Epidermal melanocyte (primary cell): ENCODE results near the gene DSCAM.
"Not testable (repeated sequence)": the region's sequence is repeated elsewhere in the genome, so short reads cannot be mapped to it uniquely, and the experiment has no call there.

Source experiments
- DNase-seq: peaks from one replicate; pipeline ENCODE4 v3.0.0; 2011; ENCODE audit warnings: low spot score; ENCODE audit not compliant: insufficient read length

Gene DSCAM

DNA sequence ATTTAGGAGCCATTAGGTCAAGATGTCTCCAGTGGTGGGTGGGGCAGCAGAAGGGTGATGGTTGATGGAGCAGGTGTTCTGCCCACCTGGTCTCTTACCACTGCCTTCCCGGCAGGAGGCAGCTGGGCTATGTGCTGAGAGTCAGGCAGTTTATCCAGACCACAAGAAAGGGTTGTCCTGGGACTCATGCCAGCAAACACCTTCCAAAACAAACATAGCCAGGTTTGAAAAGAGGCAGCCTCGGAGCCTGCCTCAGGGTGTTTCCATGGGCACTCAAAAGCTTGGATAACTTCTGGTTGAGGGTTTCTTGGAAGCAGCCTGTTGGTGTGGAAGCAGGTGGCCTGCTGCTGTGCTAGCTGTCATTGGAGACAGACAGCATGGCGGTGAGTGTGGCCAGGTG is 792.6 kb downstream of the DSCAM start:
- no peak for DNase-seq

DNA sequence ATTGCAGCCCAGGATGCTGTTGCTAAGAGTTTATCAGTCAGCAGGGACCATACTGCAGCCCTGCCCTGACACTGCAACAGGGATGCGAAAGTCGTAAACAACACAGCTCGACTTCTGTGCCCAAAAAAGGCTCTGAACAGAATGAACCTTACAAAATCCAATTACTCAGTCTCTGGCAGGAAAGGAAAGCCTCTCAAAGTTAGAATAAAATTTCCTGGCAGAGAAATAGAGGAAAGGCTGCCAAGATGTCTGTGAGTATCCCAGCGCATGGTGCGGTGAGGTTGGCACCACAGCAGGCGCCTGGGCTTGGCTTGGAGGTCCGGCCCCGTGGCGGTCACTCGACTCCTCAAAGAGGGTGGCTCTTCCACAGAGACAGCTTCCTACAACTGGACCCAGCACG is 794.0 kb downstream of the DSCAM start:
- DNase-seq: no peak

DNA sequence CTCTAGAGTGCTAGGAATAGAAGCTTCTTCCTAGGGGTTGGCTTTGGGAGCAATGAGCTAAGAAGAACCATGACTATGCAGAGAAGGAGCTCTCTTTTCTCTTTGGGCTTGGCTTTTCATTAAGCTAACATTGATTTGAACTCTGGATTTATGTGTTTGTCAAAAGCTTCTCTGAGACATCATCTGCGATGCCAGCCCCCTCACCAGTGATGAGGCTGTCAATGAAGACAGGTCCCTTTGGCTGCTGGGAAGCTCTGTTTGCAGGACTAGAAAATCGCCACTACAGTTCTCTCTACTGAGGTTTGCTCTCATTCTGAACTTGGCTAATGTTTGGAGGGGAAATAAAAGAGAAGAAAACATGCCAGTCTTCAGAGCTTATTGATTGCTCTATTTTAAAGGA is 794.7 kb downstream of the DSCAM start:
- DNase-seq: no peak

DNA sequence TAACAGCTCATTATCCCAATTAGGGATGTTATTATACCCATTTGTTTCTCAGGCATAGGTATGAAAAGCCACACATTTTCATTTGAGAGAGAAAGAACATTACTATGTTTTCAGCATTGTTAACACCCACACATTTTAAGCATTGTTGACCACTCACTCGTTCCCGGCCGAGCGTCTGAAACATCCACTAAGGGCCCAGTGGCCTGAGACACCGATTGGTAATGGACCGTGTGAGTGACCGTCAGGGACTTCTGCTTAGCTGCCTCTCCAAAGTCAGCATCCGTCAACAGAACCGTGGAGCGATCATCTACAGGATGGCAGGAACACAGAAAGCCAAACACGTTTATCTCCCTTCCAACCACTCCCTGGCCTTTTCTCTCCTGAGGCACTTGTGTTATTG is 795.2 kb downstream of the DSCAM start:
- no peak for DNase-seq

DNA sequence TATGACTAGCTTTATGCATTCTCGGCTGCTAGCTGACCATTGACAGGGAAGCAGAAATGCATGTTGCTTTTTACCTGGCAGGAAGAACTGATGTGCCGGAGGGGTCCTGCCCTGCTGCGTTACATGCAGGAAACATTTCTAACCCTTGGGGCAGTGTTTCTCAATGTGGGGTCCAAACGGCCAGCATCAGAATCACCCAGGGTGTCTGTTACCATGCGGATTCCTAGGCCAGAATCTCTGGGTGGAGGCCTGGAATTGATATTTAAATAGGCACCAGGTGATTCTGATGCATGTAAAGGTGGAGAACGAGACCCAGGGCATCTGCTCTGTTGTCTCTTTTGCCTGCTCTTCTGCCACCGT is 797.0 kb downstream of the DSCAM start:
- no peak for DNase-seq

DNA sequence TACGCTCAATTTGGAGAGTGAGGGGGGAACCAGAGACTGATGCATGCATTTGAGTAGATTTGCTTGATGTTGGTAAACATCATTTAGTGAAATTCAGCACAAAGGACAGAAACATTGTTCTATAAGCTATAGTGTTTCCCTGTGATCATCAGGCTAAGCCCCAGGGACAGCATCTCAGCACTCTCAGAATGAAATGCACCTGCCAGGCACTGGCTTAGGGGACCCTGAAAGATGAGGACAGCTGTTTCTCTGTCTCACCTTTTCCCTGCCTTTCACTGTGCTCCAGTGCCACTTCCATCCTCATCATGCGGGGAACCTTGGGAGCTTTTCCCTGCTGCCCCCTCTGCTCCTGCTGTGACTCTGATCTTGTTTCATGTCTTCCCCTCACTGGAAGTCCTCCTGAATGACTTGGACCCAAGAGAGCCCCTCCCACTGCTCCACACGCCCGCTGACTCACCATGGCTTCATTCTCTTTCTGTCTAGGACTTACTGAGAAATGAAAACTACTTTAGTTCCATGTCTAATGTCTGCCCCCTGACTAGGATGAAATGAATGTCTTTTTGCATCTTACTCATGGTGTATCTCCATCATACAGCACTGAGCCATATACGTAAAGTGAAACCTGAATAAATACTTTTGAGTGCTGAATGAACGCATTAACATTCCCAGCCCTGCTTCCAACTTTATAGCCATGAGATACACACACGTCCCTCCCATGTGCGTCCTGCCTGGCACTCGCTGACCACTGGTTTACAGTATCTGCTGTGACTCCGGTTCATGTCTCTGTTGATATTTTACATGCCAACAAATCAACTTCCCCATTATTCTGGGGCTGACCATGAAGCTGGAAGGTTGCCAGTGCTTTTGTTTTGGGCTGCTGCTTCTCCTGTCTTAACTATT is 797.7 kb downstream of the DSCAM start:
- DNase-seq: no peak

DNA sequence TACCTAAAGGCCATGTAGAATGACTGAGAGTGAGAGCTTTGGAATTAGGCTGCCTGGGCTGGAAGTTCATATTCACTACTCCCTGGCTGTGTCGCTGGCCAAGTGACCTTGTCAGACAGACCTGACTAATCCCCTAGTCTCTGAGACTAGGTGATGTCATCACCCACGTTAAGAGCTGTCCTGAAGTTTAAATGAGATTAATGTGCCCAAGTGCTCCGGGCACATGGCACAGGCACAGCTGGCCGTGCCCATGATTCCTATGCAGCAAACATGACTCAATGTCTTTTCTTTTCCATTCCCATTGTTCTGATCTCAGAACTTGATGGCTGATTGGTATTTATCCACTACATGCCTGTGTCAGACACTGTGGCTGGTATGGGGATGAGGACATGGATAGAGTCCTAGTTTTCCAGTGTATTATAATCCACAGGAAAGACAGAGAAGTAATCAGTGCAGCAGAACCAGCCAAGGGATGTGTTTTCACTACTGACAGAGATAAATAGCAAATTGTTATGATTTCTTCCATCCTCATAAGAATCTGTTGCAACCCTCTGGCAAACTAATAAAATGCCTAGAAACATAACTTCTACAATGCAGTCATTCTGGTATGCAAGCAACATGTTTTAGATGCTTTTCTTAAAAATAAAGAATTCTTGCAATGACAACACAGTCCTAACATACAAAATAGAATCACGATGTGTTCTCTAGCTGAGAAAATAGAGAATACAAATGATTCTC is 798.8 kb downstream of the DSCAM start:
- no peak for DNase-seq

DNA sequence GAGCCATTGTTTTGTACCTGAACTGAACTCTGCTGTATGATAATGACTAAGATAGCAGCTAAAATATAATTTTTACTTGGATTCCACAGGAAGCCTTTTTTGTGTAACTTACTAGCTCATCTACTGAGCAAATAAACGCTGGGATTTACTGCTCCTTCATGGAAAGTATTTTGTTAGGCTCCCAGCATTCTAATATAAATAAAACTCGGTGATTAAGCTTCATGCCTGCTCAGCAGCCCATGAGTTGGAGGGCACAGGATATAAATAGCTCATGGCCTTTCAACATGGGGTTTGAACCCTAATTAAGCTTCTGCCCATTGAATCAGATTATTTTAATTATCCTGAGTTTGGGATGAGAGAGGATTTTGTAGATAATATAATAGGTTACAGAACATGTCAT is 799.7 kb downstream of the DSCAM start:
- no peak for DNase-seq

DNA sequence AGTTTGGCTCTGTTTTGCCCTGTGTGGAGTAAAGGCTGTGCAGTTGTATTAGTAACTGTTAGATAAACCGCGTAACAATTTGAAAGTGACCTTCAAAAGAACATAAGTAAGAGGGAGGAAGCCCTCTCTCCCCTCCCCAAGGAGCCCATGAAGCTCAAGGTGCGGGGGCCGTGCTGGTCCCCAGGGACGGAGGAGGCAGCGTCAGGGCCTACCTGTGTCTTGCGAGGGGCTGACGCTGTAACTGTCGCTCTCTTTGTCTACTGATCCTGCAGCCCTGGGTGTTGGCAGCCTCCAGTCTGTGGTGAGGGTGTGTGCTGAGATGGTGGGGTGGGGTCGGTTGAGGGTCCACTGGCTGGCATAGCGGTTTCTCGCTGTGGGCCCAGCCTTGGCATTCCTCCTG is 803.1 kb downstream of the DSCAM start:
- no peak for DNase-seq

- DNase-seq: no peak
Measured at GRCh38 chr21:40043423-40043822, 803.5 kb downstream of the DSCAM start.

DNA sequence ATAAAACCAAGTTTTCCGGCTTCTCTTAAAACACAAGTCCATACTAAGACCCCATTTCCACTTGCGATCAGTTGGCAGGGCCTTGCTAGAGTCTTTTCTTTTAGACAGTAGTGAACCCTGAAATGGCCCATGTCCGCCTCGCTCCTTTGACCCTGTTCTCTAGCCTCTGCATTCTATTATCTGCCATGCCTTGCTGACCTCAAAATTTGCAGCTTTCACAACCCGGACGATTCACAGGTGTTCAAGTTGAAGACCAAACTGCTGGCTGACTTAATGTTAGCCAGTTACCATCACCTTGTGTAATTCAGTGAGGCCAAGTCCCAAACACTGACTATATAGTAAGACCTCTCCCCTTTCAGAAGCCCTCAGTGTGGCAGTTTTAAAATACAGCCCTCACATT is 805.5 kb downstream of the DSCAM start:
- no peak for DNase-seq

- DNase-seq: not testable (repeated sequence)
Measured at GRCh38 chr21:40033156-40033782, 813.7 kb downstream of the DSCAM start.

- no peak for DNase-seq
Measured at GRCh38 chr21:40029888-40030287, 817.1 kb downstream of the DSCAM start.

- DNase-seq: not testable (repeated sequence)
Measured at GRCh38 chr21:40028393-40028792, 818.6 kb downstream of the DSCAM start.

GRCh38 chr21:40021558-40022351 is 825.2 kb downstream of the DSCAM start:
- DNase-seq: no peak

GRCh38 chr21:40020651-40021050 is 826.3 kb downstream of the DSCAM start:
- no peak for DNase-seq

GRCh38 chr21:40018871-40019475 is 828.0 kb downstream of the DSCAM start:
- DNase-seq: no peak

DNA sequence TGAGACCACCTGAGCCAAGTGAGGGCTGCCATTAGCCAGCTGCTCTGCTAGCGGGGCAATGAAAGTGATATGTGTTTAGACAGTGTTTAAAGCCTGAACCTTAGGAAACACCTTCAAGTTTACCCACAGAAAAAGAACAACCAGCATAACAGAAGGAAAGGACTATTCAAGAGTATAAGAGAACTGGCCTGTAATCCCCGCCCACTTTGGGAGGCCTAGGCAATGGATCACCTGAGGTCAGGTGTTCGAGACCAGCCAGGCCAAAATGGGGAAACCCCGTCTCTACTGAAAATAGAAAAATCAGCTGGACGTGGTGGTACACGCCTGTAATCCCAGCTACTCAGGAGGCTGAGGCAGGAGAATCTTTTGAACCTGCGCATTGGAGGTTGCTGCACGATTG is 830.3 kb downstream of the DSCAM start:
- DNase-seq: no peak

DNA sequence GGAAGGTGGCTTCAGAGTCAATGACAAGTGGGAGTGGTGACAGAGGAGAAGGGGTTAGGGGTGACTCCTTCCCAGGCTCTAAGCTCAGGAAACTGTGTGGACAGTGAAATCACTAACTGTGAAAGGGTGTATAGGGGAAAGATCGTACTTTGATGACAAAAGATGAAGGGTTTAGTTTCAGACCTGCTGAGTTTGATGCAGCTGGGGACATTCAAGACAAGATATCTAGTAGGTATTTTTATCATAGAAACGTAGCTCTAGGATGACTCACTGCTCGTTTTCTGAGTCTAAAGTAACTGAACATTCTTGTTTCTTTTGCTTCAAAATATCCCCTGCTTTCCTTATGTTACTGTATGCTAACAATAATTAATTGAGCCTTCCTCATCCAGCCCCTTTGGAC is 830.7 kb downstream of the DSCAM start:
- DNase-seq: no peak

DNA sequence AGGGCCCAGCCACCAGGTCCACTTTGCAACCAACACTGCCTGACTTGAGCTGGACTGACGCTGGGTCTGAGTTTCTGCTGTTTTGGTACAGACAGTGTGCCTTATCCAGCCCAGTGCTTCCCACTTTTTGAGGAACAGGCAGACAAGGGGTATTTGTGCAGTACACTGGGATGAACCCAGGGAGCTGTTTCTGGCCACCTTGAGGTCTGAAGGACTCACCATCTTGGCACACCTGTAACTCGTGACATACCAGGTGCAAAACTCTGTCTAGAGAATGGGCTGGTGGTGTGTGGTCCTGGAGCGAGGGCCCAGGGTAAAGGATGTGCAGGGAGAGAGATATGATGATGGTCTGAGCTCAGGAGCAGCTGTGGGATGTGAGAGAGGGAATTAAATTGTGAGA is 831.1 kb downstream of the DSCAM start:
- no peak for DNase-seq

DNA sequence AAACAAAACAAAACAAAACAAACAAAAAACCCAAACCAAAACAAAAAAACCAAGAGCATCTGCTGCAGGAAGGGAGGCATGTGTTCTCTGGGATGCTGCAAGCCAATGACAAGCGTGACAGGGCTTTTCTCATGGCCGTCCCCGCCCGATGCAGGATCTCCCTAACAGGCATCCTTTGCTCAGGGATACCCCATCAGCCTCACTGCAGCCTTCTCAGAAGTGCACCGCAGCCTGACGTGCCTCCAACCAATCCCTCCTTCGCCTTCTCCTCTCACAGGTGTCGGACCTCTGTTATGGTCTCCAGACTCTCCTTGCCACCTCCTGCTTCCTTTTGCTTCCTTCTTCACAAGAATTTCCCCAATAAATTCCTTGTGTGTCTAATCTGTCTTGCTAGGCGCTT is 832.6 kb downstream of the DSCAM start:
- no peak for DNase-seq
